Heart right ventricle (tissue), 16 donors: ENCODE results near the gene TEDC1. TPM values are rescaled to one million over a fixed set of nuclear protein-coding genes. Genes with fewer than 3 reads are reported as not detected.

Experiments
- ATAC-seq, 8 donors: fragments of 200-7000 bp; cut with Tn5 transposase; one replicate each; pipeline ENCODE4 v1.9.1; 2020; ENCODE audit warnings: mild to moderate bottlenecking in 8 of 8, moderate library complexity in 8 of 8, moderate number of reproducible peaks in 1 of 8
- DNase-seq, 2 donors: peaks; one replicate each; pipeline ENCODE4 v3.0.0-alpha.2; 2020
- H3K27ac ChIP-seq, 10 donors: fragments of 200-600 bp; sonication (generic) in 2 of 10; one replicate each; pipeline versions ENCODE4 v1.5.0 to v1.8.0; 2020 to 2022; ENCODE audit warnings: mild to moderate bottlenecking in 3 of 10
- H3K27me3 ChIP-seq, 7 donors: fragments of 200-600 bp; one replicate each; pipeline ENCODE4 v1.8.0; 2021 to 2022; ENCODE audit warnings: mild to moderate bottlenecking in 2 of 7
- H3K36me3 ChIP-seq, 9 donors: fragments of 200-600 bp; sonication (generic) in 1 of 9; one replicate each; pipeline versions ENCODE4 v1.5.0 to v1.8.0; 2020 to 2022; ENCODE audit warnings: mild to moderate bottlenecking in 2 of 9
- H3K4me1 ChIP-seq, 9 donors: fragments of 200-600 bp; sonication (generic) in 1 of 9; one replicate each; pipeline versions ENCODE4 v1.5.0 to v1.8.0; 2020 to 2022; ENCODE audit warnings: mild to moderate bottlenecking in 4 of 9
- H3K4me3 ChIP-seq, 10 donors: fragments of 200-600 bp; sonication (generic) in 2 of 10; one replicate each; pipeline versions ENCODE4 v1.5.0 to v1.8.0; 2020 to 2022; ENCODE audit warnings: mild to moderate bottlenecking in 7 of 10, moderate library complexity in 2 of 10
- H3K9me3 ChIP-seq, 11 donors: fragments of 200-600 bp in 10 of 11; sonication (generic) in 2 of 11; one replicate each; pipeline versions ENCODE4 v1.5.0 to v1.8.0; 2013 to 2022; ENCODE audit warnings: mild to moderate bottlenecking in 2 of 11, control low read depth in 1 of 11, moderate library complexity in 1 of 11
- CTCF ChIP-seq, 9 donors: fragments of 200-600 bp; sonication (generic) in 2 of 9; IDR thresholded peaks; one replicate each; pipeline versions ENCODE4 v1.5.0 to v1.8.0; 2021 to 2022; ENCODE audit warnings: antibody characterized with exemption in 9 of 9, mild to moderate bottlenecking in 5 of 9, moderate library complexity in 1 of 9
- WGBS, 2 donors: extraction: QIAGEN DNeasy Blood & Tissue Kit; methylation state at CpG; one replicate each; pipeline ENCODE4 v1.1.7; 2013; ENCODE audit warnings: inconsistent platforms in 1 of 2; 5-methylcytosine and 5-hydroxymethylcytosine counted together
- intact Hi-C, 10 donors: fragments of 100-400 bp; cut with DNase I; formaldehyde crosslinking; loops; one replicate each; pipeline versions ENCODE4 v1.11.1 to v1.14.2; 2022
- polyA plus RNA-seq, 2 donors: library from polyadenylated mRNA; stranded (reverse); fragments of 200-250 nt; gene quantifications; one replicate each; pipeline ENCODE4 v1.2.3, GENCODE V29; 2013
- total RNA-seq, 10 donors: library from RNA; stranded (reverse); fragmentation: NEBNext Ultra II Directional in 3 of 10; extraction: Animal tissue kit (Norgen Biotek cat#: 25700) in 3 of 10; gene quantifications; one replicate each; pipeline versions ENCODE4 v1.2.1 to v1.2.4, GENCODE V29; 2021 to 2023
- donor health status: Arrhythmogenic right ventricular cardiomyopathy.
- donor health status: ischemic (EF 13 %, LVEDD 7.1; RV severe dilation, severe dysfunction).
- donor health status: healthy with polysubstance abuse.
- donor health status: DM: no; HTN: yes; CAD: no.
- donor health status: DM: no; HTN: no; CAD: no.
- donor health status: ischemic (EF 25% LVEDD 6.9; RV normal size, moderate dysfunction).
- donor health status: ischemic (EF 25% LVEDD 5.7; RV mildly dilated, moderate dysfunction).
- donor health status: healthy.
- donor health status: DM: yes; HTN: yes; CAD: no.
- donor health status: Ischemic cardiomyopathy.
- donor health status: ischemic (EF 35%, LVEDD 5.7; RV mildly dilated, moderate dysfunction).
- donor health status: nonischemic (EF 11% LVEDD 7.7; RV severe dilation, severe dysfunction).
- donor health status: DM: yes; HTN: yes; CAD: no.
- donor health status: PGD.
- donor health status: ischemic (EF 29% LVEDD 5.4; RV normal size, mild dysfunction).
- donor health status: nonischemic (EF 23%, LVEDD 6.1; RV moderate dilation, normal function).

TEDC1 gene
- total and polyA plus RNA-seq, 12 donors, result 2.3 to 10.0 (median 4.4) TPM

GRCh38 chr14:105525326-105525725, 34.3 kb downstream of the TEDC1 start:
- Histone ChIP-seq H3K9me3 (no peaks in the 10 kb centered on the region), H3K27me3 (peaks cover 0 to 67% (median 9%) of the 10 kb centered on the region in 7 donors), H3K4me1 (peaks cover 11 to 37% (median 30%) of the 10 kb centered on the region in 9 donors), H3K36me3 (no peaks in the 10 kb centered on the region), H3K4me3 (no peak overlapping the region), H3K27ac (peak overlapping the region in 1 of 10 donors; percentile 0)
- intact Hi-C loops, result loop anchor here in 6 of 10 donors (5.0 to 10.0 kb wide), 6 partner anchors 33 to 158 kb away; partner anchors contain the start of gene TEDC1 (in 2 of the 6)
- no peak for DNase-seq
- ATAC-seq, result no peak
- no peak for TF ChIP-seq CTCF (IDR thresholded peaks at IDR 0.05)
- 88 to 89% methylated on average over 9 of the region's 9 CpGs for WGBS, 2 donors

- Histone ChIP-seq H3K4me3 (peak within 1 kb of the TSS; percentile 47 to 83 (median 69)), H3K36me3 (no peaks in the 10 kb centered on the region), H3K27me3 (peaks cover 0 to 70% (median 9%) of the 10 kb centered on the region in 7 donors), H3K27ac (peak within 1 kb of the TSS in 5 of 10 donors; percentile 0 to 60 (median 26)), H3K4me1 (peaks cover 11 to 38% (median 30%) of the 10 kb centered on the region in 9 donors), H3K9me3 (no peaks in the 10 kb centered on the region)
- no peak for DNase-seq
- intact Hi-C loops, result loop anchor here in 7 of 10 donors (2.0 to 10.0 kb wide), 7 partner anchors 34 to 159 kb away; partner anchors contain the start of gene TEDC1 (in 2 of the 7)
- peak in 1 of 8 donors; percentile 17 for ATAC-seq
- 1 to 2% methylated on average over 55 to 88 of the region's 88 CpGs for WGBS, 2 donors
- no peak for TF ChIP-seq CTCF (IDR thresholded peaks at IDR 0.05)
These were observed 35.1 kb downstream of the TEDC1 start, which contains the start of gene TMEM121 for GRCh38 chr14:105525861-105526775. Gene TMEM121, plus strand, starts transcription at chr14:105526583. Its CDS starts 2,252 bp downstream, at chr14:105528835.

GRCh38 chr14:105526776-105527380, 35.8 kb downstream of the TEDC1 start:
- Histone ChIP-seq H3K4me3 (peak overlapping the region; percentile 47 to 83 (median 69)), H3K9me3 (no peaks in the 10 kb centered on the region), H3K27ac (peak overlapping the region in 4 of 10 donors; percentile 13 to 60 (median 34)), H3K4me1 (peaks cover 11 to 38% (median 30%) of the 10 kb centered on the region in 9 donors), H3K27me3 (peaks cover 0 to 66% (median 7%) of the 10 kb centered on the region in 7 donors), H3K36me3 (no peaks in the 10 kb centered on the region)
- DNase-seq, result no peak
- 2% methylated on average over 45 to 48 of the region's 48 CpGs for WGBS, 2 donors
- no peak for TF ChIP-seq CTCF (IDR thresholded peaks at IDR 0.05)
- ATAC-seq, result peak in 3 of 8 donors; percentile 4 to 13 (median 8)
- intact Hi-C loops, result loop anchor here in 7 of 10 donors (1.0 to 10.0 kb wide), 8 partner anchors 35 to 314 kb away; partner anchors contain the start of gene TEDC1 (in 2 of the 7)

- no peak for TF ChIP-seq CTCF (IDR thresholded peaks at IDR 0.05)
- peak in 3 of 8 donors; percentile 1 to 6 (median 3) for ATAC-seq
- intact Hi-C loops, result loop anchor here in 7 of 10 donors (1.0 to 10.0 kb wide), 8 partner anchors 35 to 314 kb away; partner anchors contain the start of gene TEDC1 (in 2 of the 7)
These were observed 36.4 kb downstream of the TEDC1 start for GRCh38 chr14:105527381-105527825.

More at GRCh38 chr14:105527381-105527825, 36.4 kb downstream of the TEDC1 start:
- Histone ChIP-seq H3K27me3 (peaks cover 0 to 62% (median 2%) of the 10 kb centered on the region in 7 donors), H3K27ac (peak overlapping the region in 4 of 10 donors; percentile 30 to 83 (median 70)), H3K4me1 (peaks cover 11 to 38% (median 30%) of the 10 kb centered on the region in 9 donors), H3K9me3 (no peaks in the 10 kb centered on the region), H3K36me3 (no peaks in the 10 kb centered on the region), H3K4me3 (peak overlapping the region; percentile 47 to 83 (median 69))
- DNase-seq, result no peak
- 36% methylated on average over 23 of the region's 23 CpGs for WGBS, 2 donors
